H9 (cell line): ENCODE measurements around the gene ERICH2. TPM values are rescaled to one million over a fixed set of nuclear protein-coding genes. Genes with fewer than 3 reads are reported as not detected.

ENCODE experiments used
- DNase-seq: peaks from one replicate; pipeline ENCODE4 v3.0.0-alpha.2; 2017
- H2AFZ ChIP-seq: one replicate; pipeline ENCODE4 v1.6.1; 2013; ENCODE audit warnings: mild to moderate bottlenecking, low read length, control low read depth, moderate library complexity
- H2AK5ac ChIP-seq: 2 replicates; pipeline ENCODE4 v1.6.1; 2013; ENCODE audit warnings: low read length, control low read depth, mixed read lengths; ENCODE audit not compliant: insufficient read length
- H2BK120ac ChIP-seq: one replicate; pipeline ENCODE4 v1.6.1; 2013; ENCODE audit warnings: low read depth, mild to moderate bottlenecking, low read length, control low read depth, inconsistent platforms; ENCODE audit not compliant: poor library complexity, severe bottlenecking
- H2BK12ac ChIP-seq: 2 replicates; pipeline ENCODE4 v1.6.1; 2013; ENCODE audit warnings: low read length, control low read depth, mixed read lengths, low read depth; ENCODE audit not compliant: insufficient read length
- H2BK15ac ChIP-seq: 2 replicates; pipeline ENCODE4 v1.6.1; 2013; ENCODE audit warnings: low read depth, low read length, control low read depth
- H2BK20ac ChIP-seq: one replicate; pipeline ENCODE4 v1.6.1; 2013; ENCODE audit warnings: low read depth, mild to moderate bottlenecking, low read length, control low read depth, inconsistent platforms; ENCODE audit not compliant: poor library complexity, severe bottlenecking
- H2BK5ac ChIP-seq: 2 replicates; pipeline ENCODE4 v1.6.1; 2013; ENCODE audit warnings: low read length, control low read depth, mixed read lengths; ENCODE audit not compliant: insufficient read length
- H3K14ac ChIP-seq: 2 replicates; pipeline ENCODE4 v1.6.1; 2013; ENCODE audit warnings: low read length, control low read depth; ENCODE audit not compliant: insufficient read depth
- H3K18ac ChIP-seq: 2 replicates; pipeline ENCODE4 v1.6.1; 2013; ENCODE audit warnings: low read depth, mild to moderate bottlenecking, mixed read lengths, low read length, control low read depth; ENCODE audit not compliant: insufficient read length
- H3K23ac ChIP-seq: 2 replicates; pipeline ENCODE4 v1.6.1; 2013; ENCODE audit warnings: low read length, control low read depth, mixed read lengths, low read depth; ENCODE audit not compliant: insufficient read length
- H3K23me2 ChIP-seq: 2 replicates; pipeline ENCODE4 v1.6.1; 2013; ENCODE audit warnings: low read depth, mild to moderate bottlenecking, mixed read lengths, low read length, control low read depth; ENCODE audit not compliant: insufficient read length, poor library complexity, severe bottlenecking
- H3K27ac ChIP-seq: 2 replicates; pipeline ENCODE4 v1.5.1; 2013; ENCODE audit warnings: low read length, control low read depth, mixed read lengths, low read depth; ENCODE audit not compliant: insufficient read length
- H3K27me3 ChIP-seq: 2 replicates; pipeline ENCODE4 v1.6.1; 2013; ENCODE audit warnings: low read length, control low read depth, inconsistent platforms; ENCODE audit not compliant: insufficient read depth
- H3K4ac ChIP-seq: 2 replicates; pipeline ENCODE4 v1.6.1; 2013; ENCODE audit warnings: low read depth, mild to moderate bottlenecking, control low read depth, inconsistent platforms, low read length, moderate library complexity
- H3K4me1 ChIP-seq: 2 replicates; pipeline ENCODE4 v1.6.1; 2013; ENCODE audit warnings: low read length, control low read depth, inconsistent platforms; ENCODE audit not compliant: insufficient read depth
- H3K4me2 ChIP-seq: 2 replicates; pipeline ENCODE4 v1.6.1; 2013; ENCODE audit warnings: low read length, control low read depth, mixed read lengths; ENCODE audit not compliant: insufficient read length, insufficient read depth
- H3K56ac ChIP-seq: 2 replicates; pipeline ENCODE4 v1.6.1; 2013; ENCODE audit warnings: low read depth, mild to moderate bottlenecking, mixed read lengths, low read length, control low read depth; ENCODE audit not compliant: insufficient read length
- H3K79me1 ChIP-seq: 2 replicates; pipeline ENCODE4 v1.6.1; 2013; ENCODE audit warnings: low read depth, mild to moderate bottlenecking, moderate library complexity, low read length, control low read depth, inconsistent platforms; ENCODE audit not compliant: insufficient read depth, poor library complexity, severe bottlenecking
- H3K79me2 ChIP-seq: 2 replicates; pipeline ENCODE4 v1.6.1; 2013; ENCODE audit warnings: low read length, control low read depth, inconsistent platforms; ENCODE audit not compliant: insufficient read depth
- H3K9ac ChIP-seq: 2 replicates; pipeline ENCODE4 v1.6.1; 2013; ENCODE audit warnings: low read length, control low read depth, mixed read lengths; ENCODE audit not compliant: insufficient read length; ENCODE audit errors: extremely low read depth
- H3K9me3 ChIP-seq: one replicate; pipeline ENCODE4 v1.6.1; 2013; ENCODE audit warnings: low read depth, low read length, inconsistent platforms; ENCODE audit not compliant: control insufficient read depth
- H3T11ph ChIP-seq: one replicate; pipeline ENCODE4 v1.6.1; 2013; ENCODE audit warnings: mild to moderate bottlenecking, low read length, control low read depth, inconsistent platforms
- H4K20me1 ChIP-seq: one replicate; pipeline ENCODE4 v1.6.1; 2013; ENCODE audit not compliant: control insufficient read depth, insufficient read length, insufficient read depth
- H4K5ac ChIP-seq: 2 replicates; pipeline ENCODE4 v1.6.1; 2013; ENCODE audit warnings: low read depth, mild to moderate bottlenecking, mixed read lengths, low read length, control low read depth; ENCODE audit not compliant: insufficient read length
- H4K8ac ChIP-seq: replicated peaks from 2 replicates; pipeline ENCODE4 v1.6.1; 2013; ENCODE audit warnings: low read length, control low read depth, mixed read lengths, low read depth; ENCODE audit not compliant: insufficient read length
- H4K91ac ChIP-seq: 2 replicates; pipeline ENCODE4 v1.6.1; 2013; ENCODE audit warnings: low read depth, mild to moderate bottlenecking, moderate library complexity, mixed read lengths, low read length, control low read depth; ENCODE audit not compliant: insufficient read length
- H3K27ac Mint-ChIP-seq, 3 experiments: 2 replicates in 2 of 3; 3 replicates in 1 of 3; pipeline ENCODE4 v1.8.0; 2020 to 2021; ENCODE audit warnings: mixed read lengths in 3 of 3, mild to moderate bottlenecking in 1 of 3, moderate library complexity in 1 of 3
- H3K27me3 Mint-ChIP-seq: 2 replicates; pipeline ENCODE4 v1.8.0; 2021; ENCODE audit warnings: low read depth, mild to moderate bottlenecking, moderate library complexity, mixed read lengths
- H3K36me3 Mint-ChIP-seq, 3 experiments: 2 replicates in 2 of 3; 3 replicates in 1 of 3; pipeline ENCODE4 v1.8.0; 2020 to 2021; ENCODE audit warnings: low read depth in 3 of 3, mixed read lengths in 3 of 3; ENCODE audit not compliant: insufficient read depth in 1 of 3
- H3K4me1 Mint-ChIP-seq, 2 experiments: 2 replicates each; pipeline ENCODE4 v1.8.0; 2020; ENCODE audit warnings: mixed read lengths in 2 of 2
- H3K4me3 Mint-ChIP-seq, 2 experiments: 2 replicates in 1 of 2; 3 replicates in 1 of 2; pipeline ENCODE4 v1.8.0; 2020 to 2021; ENCODE audit warnings: mild to moderate bottlenecking in 2 of 2, mixed read lengths in 2 of 2, moderate library complexity in 1 of 2
- H3K9me3 Mint-ChIP-seq, 2 experiments: 2 replicates in 1 of 2; 3 replicates in 1 of 2; pipeline ENCODE4 v1.8.0; 2020; ENCODE audit warnings: mild to moderate bottlenecking in 2 of 2, mixed read lengths in 2 of 2, moderate library complexity in 1 of 2
- WGBS: extraction: QIAGEN DNeasy Blood & Tissue Kit; methylation state at CpG from one replicate; pipeline ENCODE4 v1.1.7; 2013; ENCODE audit warnings: missing lambda C conversion rate, low lambda C conversion rate, mixed read lengths; ENCODE audit not compliant: insufficient read length; ENCODE audit errors: extremely low coverage; 5-methylcytosine and 5-hydroxymethylcytosine counted together
- total RNA-seq: library from RNA; stranded (reverse); gene quantifications from 2 replicates; pipeline ENCODE4 v1.2.1, GENCODE V29; 2021
- TF ChIP-seq, protein P1 (sequence below): fragments of 200-600 bp; sonication (generic); conservative IDR thresholded peaks from 3 replicates; pipeline ENCODE4 v1.8.0; 2021; ENCODE audit warnings: antibody characterized with exemption, mild to moderate bottlenecking

ERICH2 gene
- total RNA-seq, 1 experiment from 2014 or later, result 1.2 TPM

DNA sequence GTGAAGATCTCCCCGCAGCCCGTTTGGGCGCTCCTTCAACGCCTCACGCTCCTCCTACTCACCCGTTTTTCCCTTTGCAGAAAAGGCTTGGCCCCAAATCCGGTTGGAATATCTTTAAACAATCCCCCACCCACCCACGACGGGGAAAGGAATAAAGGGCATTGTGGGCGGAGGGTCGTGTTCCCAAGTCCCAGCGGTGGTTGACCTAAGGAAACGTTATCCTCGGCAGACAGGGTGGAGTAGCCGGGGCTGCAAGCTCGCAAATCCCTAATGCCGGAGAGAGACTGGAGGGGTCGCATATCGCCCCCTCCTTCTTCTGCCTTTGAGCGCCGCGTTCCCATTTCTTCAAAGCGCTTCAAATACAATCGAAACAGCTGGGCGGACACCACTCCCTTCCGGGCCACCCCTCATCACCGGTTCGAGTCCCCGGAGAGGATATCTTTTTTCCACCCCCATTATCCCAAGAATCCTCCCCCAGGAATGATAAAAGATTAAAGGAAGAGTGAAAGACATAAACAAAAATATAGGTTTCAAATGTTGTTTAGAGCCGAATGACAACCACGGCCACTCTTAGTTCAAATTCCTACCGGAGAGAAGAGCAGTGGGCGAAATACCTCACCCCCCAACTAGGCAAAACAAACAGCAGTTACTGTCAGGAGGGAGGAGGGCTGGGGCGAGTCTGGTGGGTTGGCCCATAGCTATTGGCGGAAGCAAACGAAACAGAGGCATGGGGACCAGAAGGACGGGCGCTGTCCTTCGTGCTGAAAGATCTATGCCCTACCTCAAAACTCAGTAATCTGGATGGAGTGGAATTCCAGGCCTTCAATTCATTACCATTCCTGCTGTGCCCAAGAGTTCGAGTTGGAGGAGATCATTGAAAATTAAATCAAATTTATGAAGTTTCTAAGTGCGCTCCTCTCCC lies 43.7 kb downstream of the ERICH2 start:
- peaks cover 47% of the 10 kb centered on the region for H3K27me3 ChIP-seq
- H3K4me1 ChIP-seq, result no peaks in the 10 kb centered on the region; the same call in 1 of the 2 replicates
- H4K91ac ChIP-seq, result no peak overlapping the region
- Mint-ChIP-seq H3K9me3 (peaks cover 3 to 4% of the 10 kb centered on the region in 2 experiments; a peak in 1 of 5 replicates), H3K4me1 (peaks cover 47 to 49% of the 10 kb centered on the region in 2 experiments), H3K27ac (no peak overlapping the region), H3K27me3 (peaks cover 68% of the 10 kb centered on the region), H3K4me3 (peak overlapping the region; percentile 59 to 82), H3K36me3 (no peaks in the 10 kb centered on the region; a peak in 1 of 7 replicates)
- peaks cover 2% of the 10 kb centered on the region for H4K20me1 ChIP-seq
- H2BK12ac ChIP-seq, result no peak overlapping the region
- H3K4ac ChIP-seq, result no peak overlapping the region
- H4K8ac ChIP-seq, result no peak overlapping the region
- H2BK20ac ChIP-seq, result no peak overlapping the region
- H3K79me1 ChIP-seq, result no peaks in the 10 kb centered on the region
- peak; percentile 91 for DNase-seq
- no peak overlapping the region for H2BK15ac ChIP-seq
- H2BK5ac ChIP-seq, result no peak overlapping the region
- H3K23me2 ChIP-seq, result peaks cover 48% of the 10 kb centered on the region
- H3K9me3 ChIP-seq, result no peaks in the 10 kb centered on the region
- H3K4me2 ChIP-seq, result peak overlapping the region; percentile 70
- TF ChIP-seq, protein P1, sequence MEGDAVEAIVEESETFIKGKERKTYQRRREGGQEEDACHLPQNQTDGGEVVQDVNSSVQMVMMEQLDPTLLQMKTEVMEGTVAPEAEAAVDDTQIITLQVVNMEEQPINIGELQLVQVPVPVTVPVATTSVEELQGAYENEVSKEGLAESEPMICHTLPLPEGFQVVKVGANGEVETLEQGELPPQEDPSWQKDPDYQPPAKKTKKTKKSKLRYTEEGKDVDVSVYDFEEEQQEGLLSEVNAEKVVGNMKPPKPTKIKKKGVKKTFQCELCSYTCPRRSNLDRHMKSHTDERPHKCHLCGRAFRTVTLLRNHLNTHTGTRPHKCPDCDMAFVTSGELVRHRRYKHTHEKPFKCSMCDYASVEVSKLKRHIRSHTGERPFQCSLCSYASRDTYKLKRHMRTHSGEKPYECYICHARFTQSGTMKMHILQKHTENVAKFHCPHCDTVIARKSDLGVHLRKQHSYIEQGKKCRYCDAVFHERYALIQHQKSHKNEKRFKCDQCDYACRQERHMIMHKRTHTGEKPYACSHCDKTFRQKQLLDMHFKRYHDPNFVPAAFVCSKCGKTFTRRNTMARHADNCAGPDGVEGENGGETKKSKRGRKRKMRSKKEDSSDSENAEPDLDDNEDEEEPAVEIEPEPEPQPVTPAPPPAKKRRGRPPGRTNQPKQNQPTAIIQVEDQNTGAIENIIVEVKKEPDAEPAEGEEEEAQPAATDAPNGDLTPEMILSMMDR, result no peak
- no peak overlapping the region for H2AK5ac ChIP-seq
- no peak overlapping the region for H3K56ac ChIP-seq
- no peak overlapping the region for H3K14ac ChIP-seq
- no peak overlapping the region for H4K5ac ChIP-seq
- no peak overlapping the region for H3K18ac ChIP-seq
- H2BK120ac ChIP-seq, result no peak overlapping the region
- H3K23ac ChIP-seq, result no peak overlapping the region
- H3K79me2 ChIP-seq, result no peaks in the 10 kb centered on the region
- H3K27ac ChIP-seq, result no peak overlapping the region
- WGBS, result no CpG with 5 or more reads among the region's 41 CpGs
- no peak overlapping the region for H3T11ph ChIP-seq
- H3K9ac ChIP-seq, result no peak overlapping the region
- H2AFZ ChIP-seq, result no peak overlapping the region
